GM12878 (cell line): ENCODE results near the gene TACR1. TPM values are rescaled to one million over a fixed set of nuclear protein-coding genes. Genes with fewer than 3 reads are reported as not detected.

Experiments used
- ATAC-seq: fragments of 200-7000 bp; cut with Tn5 transposase; 3 replicates; pipeline ENCODE4 v1.9.1; 2020; ENCODE audit warnings: mild to moderate bottlenecking, moderate library complexity
- BruUV-seq: library from RNA; stranded (reverse); fragments of 400-500 nt; replicated peaks from 2 replicates; lab custom pipeline; 2021; lab: Mats Ljungman, UMichigan
- CTCF ChIA-PET: fragments of 300-600 bp; sonication (Branson Sonifier 250); formaldehyde crosslinking; extraction: SDS; loops from one replicate; lab custom pipeline; 2021; ENCODE audit warnings: inconsistent platforms; lab: Yijun Ruan, JAX
- POLR2A ChIA-PET: fragments of 350-600 bp; formaldehyde crosslinking; extraction: SDS; loops from one replicate; lab custom pipeline; 2021; ENCODE audit warnings: inconsistent platforms; lab: Charles Lee
- RAD21 ChIA-PET: fragments of 300-600 bp; sonication (Branson Sonifier 250); formaldehyde crosslinking; loops from one replicate; lab custom pipeline; 2023; ENCODE audit warnings: antibody characterized with exemption; ENCODE audit not compliant: unreplicated experiment; lab: Charles Lee
- SMC1A ChIA-PET: fragments of 300-600 bp; sonication (Branson Sonifier 250); formaldehyde crosslinking; loops from one replicate; lab custom pipeline; 2023; ENCODE audit not compliant: unreplicated experiment, uncharacterized antibody; lab: Charles Lee
- DNase-seq: peaks from one replicate; pipeline ENCODE4 v3.0.0-alpha.2; 2011; ENCODE audit warnings: low read depth, low spot score
- FAIRE-seq: peaks from 3 replicates; lab custom pipeline; 2011; peaks lifted over from hg19 to GRCh38; lab: Jason Lieb, UNC
- H2AFZ ChIP-seq: 2 replicates; pipeline ENCODE4 v1.6.0; 2011; ENCODE audit warnings: low read depth, low read length, control low read depth; ENCODE audit not compliant: control insufficient read depth
- H3K27ac ChIP-seq: 2 replicates; pipeline ENCODE4 v1.5.1; 2011; ENCODE audit warnings: control low read depth; ENCODE audit not compliant: control insufficient read depth, insufficient read depth
- H3K27me3 ChIP-seq, 2 experiments: replicated peaks in 1 of 2; 2 replicates each; pipeline versions ENCODE4 v1.6.0 to v1.6.1; 2011; ENCODE audit warnings: low read length in 1 of 2; ENCODE audit not compliant: control insufficient read depth in 2 of 2, insufficient read depth in 2 of 2
- H3K36me3 ChIP-seq, 2 experiments: 2 replicates each; pipeline ENCODE4 v1.5.1; 2011; ENCODE audit warnings: low read length in 1 of 2; ENCODE audit not compliant: control insufficient read depth in 2 of 2, insufficient read depth in 2 of 2
- H3K4me1 ChIP-seq: 2 replicates; pipeline ENCODE4 v1.6.1; 2011; ENCODE audit warnings: mild to moderate bottlenecking, low read length, moderate library complexity, mixed read lengths; ENCODE audit not compliant: control insufficient read depth, insufficient read depth
- H3K4me2 ChIP-seq: 2 replicates; pipeline ENCODE4 v1.6.0; 2011; ENCODE audit warnings: control low read depth; ENCODE audit not compliant: control insufficient read depth, insufficient read depth
- H3K4me3 ChIP-seq: fragments of 200-600 bp; sonication (generic); 2 replicates; pipeline ENCODE4 v1.5.1; 2016
- H3K79me2 ChIP-seq: 2 replicates; pipeline ENCODE4 v1.6.0; 2011; ENCODE audit warnings: low read length; ENCODE audit not compliant: control insufficient read depth, insufficient read depth
- H3K9ac ChIP-seq: 2 replicates; pipeline ENCODE4 v1.8.0; 2011; ENCODE audit warnings: low read length, control low read depth, mixed read lengths; ENCODE audit not compliant: control insufficient read depth, insufficient read depth
- H3K9me3 ChIP-seq: replicated peaks from 3 replicates; pipeline ENCODE4 v1.5.1; 2011; ENCODE audit warnings: mild to moderate bottlenecking, low read length; ENCODE audit not compliant: control insufficient read depth, insufficient read depth
- H4K20me1 ChIP-seq: 2 replicates; pipeline ENCODE4 v1.6.0; 2011; ENCODE audit not compliant: control insufficient read depth, insufficient read depth
- CEBPB ChIP-seq, 2 experiments: fragments of 150-350 bp in 1 of 2; IDR thresholded peaks; 2 replicates each; pipeline ENCODE4 v1.6.1; 2012 to 2014; ENCODE audit warnings: low read depth in 2 of 2, low read length in 2 of 2, borderline replicate concordance in 1 of 2, inconsistent platforms in 1 of 2
- CHD2 ChIP-seq: IDR thresholded peaks from 2 replicates; pipeline ENCODE4 v1.6.1; 2011; ENCODE audit warnings: low read depth, low read length, improper control_type of control experiment, borderline replicate concordance
- EED ChIP-seq: sonication (generic); IDR thresholded peaks from 2 replicates; pipeline ENCODE4 v1.6.1; 2016; ENCODE audit warnings: antibody characterized with exemption, low read depth
- FOXK2 ChIP-seq: fragments of 450-650 bp; IDR thresholded peaks from 2 replicates; pipeline ENCODE4 v1.6.1; 2017; ENCODE audit warnings: mild to moderate bottlenecking, moderate library complexity
- HDAC2 ChIP-seq: fragments of 200-600 bp; sonication (generic); IDR thresholded peaks from 2 replicates; pipeline ENCODE4 v1.6.1; 2017
- HDAC6 ChIP-seq: fragments of 200-600 bp; sonication (generic); IDR thresholded peaks from one replicate; pipeline ENCODE4 v1.8.0; 2017; ENCODE audit warnings: antibody characterized with exemption; ENCODE audit not compliant: unreplicated experiment
- IKZF1 ChIP-seq: fragments of 450-650 bp; conservative IDR thresholded peaks from 2 replicates; pipeline ENCODE4 v1.6.1; 2017; ENCODE audit warnings: antibody characterized with exemption, mild to moderate bottlenecking
- KLF5 ChIP-seq: fragments of 450-650 bp; IDR thresholded peaks from 2 replicates; pipeline ENCODE4 v1.6.1; 2014; ENCODE audit warnings: mild to moderate bottlenecking; ENCODE audit not compliant: partially characterized antibody
- RAD51 ChIP-seq: fragments of 450-650 bp; IDR thresholded peaks from 2 replicates; pipeline ENCODE4 v1.6.1; 2016; ENCODE audit warnings: moderate library complexity, mild to moderate bottlenecking, inconsistent platforms
- STAT1 ChIP-seq: fragments of 450-650 bp; conservative IDR thresholded peaks from 2 replicates; pipeline ENCODE4 v1.6.1; 2014; ENCODE audit warnings: antibody characterized with exemption, mild to moderate bottlenecking
- USF2 ChIP-seq: IDR thresholded peaks from 2 replicates; pipeline ENCODE4 v1.6.1; 2011; ENCODE audit warnings: low read depth, low read length, improper control_type of control experiment, borderline replicate concordance
- ZZZ3 ChIP-seq: IDR thresholded peaks from 2 replicates; pipeline ENCODE4 v1.6.1; 2011; ENCODE audit warnings: low read depth; ENCODE audit not compliant: control insufficient read depth, insufficient read length
- whole genome bisulfite sequencing: methylation state at CpG from one replicate; pipeline ENCODE4 v1.1.6; 2016; ENCODE audit warnings: low lambda C conversion rate; ENCODE audit not compliant: insufficient replicate concordance, insufficient coverage; ENCODE audit errors: missing lambda C conversion rate; 5-methylcytosine and 5-hydroxymethylcytosine counted together
- in situ Hi-C: fragments of 300-500 bp; cut with MboI; formaldehyde crosslinking; loops from 9 replicates; pipeline ENCODE4 v1.14.3; 2018; ENCODE audit warnings: mixed read lengths
- intact Hi-C: fragments of 100-400 bp; cut with micrococcal nuclease; formaldehyde crosslinking; loops from one replicate; pipeline ENCODE4 v1.14.2; 2022; ENCODE audit not compliant: unreplicated experiment
- polyA plus RNA-seq, 11 experiments: library from polyadenylated mRNA; depleted of rRNA in 4 of 11; unstranded in 6 of 11; stranded (reverse) in 5 of 11; fragments of >200 nt; fragmentation: Nextera tagmentation in 4 of 11; fragmentation: Illumina TruSeq in 1 of 11; extraction: Ambion mirVana in 4 of 11; extraction: Trizol in 1 of 11; gene quantifications; 1 replicate in 1 of 11; 2 replicates in 10 of 11; pipeline versions ENCODE4 v1.2.1 to v1.2.3, GENCODE V29; 2011 to 2016; ENCODE audit warnings: inconsistent platforms in 2 of 11, missing spikeins in 2 of 11, low read depth in 1 of 11
- total RNA-seq, 4 experiments: library from RNA; depleted of rRNA in 3 of 4; stranded (reverse); fragments of >200 nt in 3 of 4; fragmentation: Illumina TruSeq in 1 of 4; extraction: Trizol in 1 of 4; gene quantifications; 2 replicates each; pipeline versions ENCODE4 v1.2.1 to v1.2.3, GENCODE V29; 2013 to 2021
- TF ChIP-seq, protein P1 (sequence below): fragments of 150-350 bp; IDR thresholded peaks from 2 replicates; pipeline ENCODE4 v1.6.1; 2016; ENCODE audit warnings: low read depth, low read length
- TF ChIP-seq, protein P2 (sequence below): IDR thresholded peaks from 2 replicates; pipeline ENCODE4 v1.6.1; 2012; ENCODE audit warnings: improper control_type of control experiment, low read depth, low read length; ENCODE audit not compliant: insufficient replicate concordance

The TACR1 gene
- total and polyA plus RNA-seq, 10 of the 15 experiments (the other 5 are each of a cell fraction or from before 2014, with no cell fraction given) = 0.04 to 1.4 (median 0.15) TPM

DNA sequence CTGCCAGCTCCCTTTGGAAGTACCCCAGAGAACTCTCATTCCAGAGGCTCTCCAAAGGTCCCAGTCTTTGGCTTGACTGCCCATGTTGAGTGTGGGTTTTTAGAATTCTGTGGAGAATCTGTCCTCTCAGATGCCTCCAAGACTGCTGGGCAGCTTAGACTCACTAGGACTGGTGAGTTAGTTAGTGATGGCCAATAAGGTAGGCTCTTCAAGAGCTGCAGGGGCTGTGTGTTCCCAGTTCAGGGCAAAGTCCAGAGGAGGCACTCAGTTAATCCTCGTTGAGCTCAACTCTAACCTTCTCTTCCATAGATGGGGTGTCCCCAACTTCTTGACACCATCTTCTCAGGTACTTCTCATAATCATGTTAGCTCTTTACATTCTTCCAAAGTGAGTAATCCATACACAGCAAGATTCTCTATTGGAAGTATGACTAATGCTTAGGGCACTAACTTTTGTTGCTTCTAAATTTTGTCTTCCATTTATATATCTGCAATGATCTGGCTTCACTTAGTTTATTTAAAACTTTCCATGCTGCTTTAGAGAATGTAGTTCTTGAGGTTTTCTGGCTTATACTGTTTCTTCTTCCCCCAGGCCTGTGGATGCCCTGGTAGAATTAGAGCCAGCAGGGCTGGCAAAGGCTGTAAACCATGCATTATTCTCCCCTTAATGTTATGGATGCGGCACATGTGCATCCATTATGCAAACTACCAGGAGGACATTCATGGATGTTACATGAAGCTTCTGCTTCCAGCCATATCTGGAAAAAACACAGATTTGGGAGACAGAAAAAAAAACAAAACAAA, 151.9 kb downstream of the TACR1 start:
- no peak overlapping the region for H3K4me3 ChIP-seq
- no peak overlapping the region for H3K9ac ChIP-seq
- no peaks in the 10 kb centered on the region for H4K20me1 ChIP-seq
- ChIA-PET SMC1A (interaction anchor here (1.2 to 1.3 kb wide), 2 partner anchors 18 to 128 kb away, joined by 3 to 6 read pairs; no protein-coding TSS in a partner anchor), RAD21 (no interaction called here), POLR2A (no interaction called here), CTCF (interaction anchor here (1.3 to 3.6 kb wide), 2 partner anchors 18 to 27 kb away, joined by 3 to 22 read pairs; no protein-coding TSS in a partner anchor)
- intact Hi-C loops = no loop called here
- no TSS peak for BruUV-seq
- no peaks in the 10 kb centered on the region; a peak in 1 of 4 replicates for H3K36me3 ChIP-seq
- DNase-seq = no peak
- H2AFZ ChIP-seq = no peak overlapping the region
- in situ Hi-C loops = no loop called here
- H3K4me2 ChIP-seq = no peak overlapping the region
- ATAC-seq = no peak
- TF ChIP-seq CEBPB (IDR thresholded peaks at IDR 0.05; ENCODE audit: borderline replicate concordance in 1 of 2, low read depth in 2 of 2, low read length in 2 of 2) (no peak), USF2 (no peak), STAT1 (no peak), FOXK2 (no peak), CHD2 (no peak), IKZF1 (no peak), ZZZ3 (no peak), KLF5 (no peak), RAD51 (no peak), HDAC2 (no peak), EED (no peak), HDAC6 (no peak)
- TF ChIP-seq, protein P1, sequence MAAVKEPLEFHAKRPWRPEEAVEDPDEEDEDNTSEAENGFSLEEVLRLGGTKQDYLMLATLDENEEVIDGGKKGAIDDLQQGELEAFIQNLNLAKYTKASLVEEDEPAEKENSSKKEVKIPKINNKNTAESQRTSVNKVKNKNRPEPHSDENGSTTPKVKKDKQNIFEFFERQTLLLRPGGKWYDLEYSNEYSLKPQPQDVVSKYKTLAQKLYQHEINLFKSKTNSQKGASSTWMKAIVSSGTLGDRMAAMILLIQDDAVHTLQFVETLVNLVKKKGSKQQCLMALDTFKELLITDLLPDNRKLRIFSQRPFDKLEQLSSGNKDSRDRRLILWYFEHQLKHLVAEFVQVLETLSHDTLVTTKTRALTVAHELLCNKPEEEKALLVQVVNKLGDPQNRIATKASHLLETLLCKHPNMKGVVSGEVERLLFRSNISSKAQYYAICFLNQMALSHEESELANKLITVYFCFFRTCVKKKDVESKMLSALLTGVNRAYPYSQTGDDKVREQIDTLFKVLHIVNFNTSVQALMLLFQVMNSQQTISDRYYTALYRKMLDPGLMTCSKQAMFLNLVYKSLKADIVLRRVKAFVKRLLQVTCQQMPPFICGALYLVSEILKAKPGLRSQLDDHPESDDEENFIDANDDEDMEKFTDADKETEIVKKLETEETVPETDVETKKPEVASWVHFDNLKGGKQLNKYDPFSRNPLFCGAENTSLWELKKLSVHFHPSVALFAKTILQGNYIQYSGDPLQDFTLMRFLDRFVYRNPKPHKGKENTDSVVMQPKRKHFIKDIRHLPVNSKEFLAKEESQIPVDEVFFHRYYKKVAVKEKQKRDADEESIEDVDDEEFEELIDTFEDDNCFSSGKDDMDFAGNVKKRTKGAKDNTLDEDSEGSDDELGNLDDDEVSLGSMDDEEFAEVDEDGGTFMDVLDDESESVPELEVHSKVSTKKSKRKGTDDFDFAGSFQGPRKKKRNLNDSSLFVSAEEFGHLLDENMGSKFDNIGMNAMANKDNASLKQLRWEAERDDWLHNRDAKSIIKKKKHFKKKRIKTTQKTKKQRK = no peak
- TF ChIP-seq, protein P2, sequence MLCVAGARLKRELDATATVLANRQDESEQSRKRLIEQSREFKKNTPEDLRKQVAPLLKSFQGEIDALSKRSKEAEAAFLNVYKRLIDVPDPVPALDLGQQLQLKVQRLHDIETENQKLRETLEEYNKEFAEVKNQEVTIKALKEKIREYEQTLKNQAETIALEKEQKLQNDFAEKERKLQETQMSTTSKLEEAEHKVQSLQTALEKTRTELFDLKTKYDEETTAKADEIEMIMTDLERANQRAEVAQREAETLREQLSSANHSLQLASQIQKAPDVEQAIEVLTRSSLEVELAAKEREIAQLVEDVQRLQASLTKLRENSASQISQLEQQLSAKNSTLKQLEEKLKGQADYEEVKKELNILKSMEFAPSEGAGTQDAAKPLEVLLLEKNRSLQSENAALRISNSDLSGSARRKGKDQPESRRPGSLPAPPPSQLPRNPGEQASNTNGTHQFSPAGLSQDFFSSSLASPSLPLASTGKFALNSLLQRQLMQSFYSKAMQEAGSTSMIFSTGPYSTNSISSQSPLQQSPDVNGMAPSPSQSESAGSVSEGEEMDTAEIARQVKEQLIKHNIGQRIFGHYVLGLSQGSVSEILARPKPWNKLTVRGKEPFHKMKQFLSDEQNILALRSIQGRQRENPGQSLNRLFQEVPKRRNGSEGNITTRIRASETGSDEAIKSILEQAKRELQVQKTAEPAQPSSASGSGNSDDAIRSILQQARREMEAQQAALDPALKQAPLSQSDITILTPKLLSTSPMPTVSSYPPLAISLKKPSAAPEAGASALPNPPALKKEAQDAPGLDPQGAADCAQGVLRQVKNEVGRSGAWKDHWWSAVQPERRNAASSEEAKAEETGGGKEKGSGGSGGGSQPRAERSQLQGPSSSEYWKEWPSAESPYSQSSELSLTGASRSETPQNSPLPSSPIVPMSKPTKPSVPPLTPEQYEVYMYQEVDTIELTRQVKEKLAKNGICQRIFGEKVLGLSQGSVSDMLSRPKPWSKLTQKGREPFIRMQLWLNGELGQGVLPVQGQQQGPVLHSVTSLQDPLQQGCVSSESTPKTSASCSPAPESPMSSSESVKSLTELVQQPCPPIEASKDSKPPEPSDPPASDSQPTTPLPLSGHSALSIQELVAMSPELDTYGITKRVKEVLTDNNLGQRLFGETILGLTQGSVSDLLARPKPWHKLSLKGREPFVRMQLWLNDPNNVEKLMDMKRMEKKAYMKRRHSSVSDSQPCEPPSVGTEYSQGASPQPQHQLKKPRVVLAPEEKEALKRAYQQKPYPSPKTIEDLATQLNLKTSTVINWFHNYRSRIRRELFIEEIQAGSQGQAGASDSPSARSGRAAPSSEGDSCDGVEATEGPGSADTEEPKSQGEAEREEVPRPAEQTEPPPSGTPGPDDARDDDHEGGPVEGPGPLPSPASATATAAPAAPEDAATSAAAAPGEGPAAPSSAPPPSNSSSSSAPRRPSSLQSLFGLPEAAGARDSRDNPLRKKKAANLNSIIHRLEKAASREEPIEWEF = no peak
- WGBS = 63% methylated on average over 2 of the region's 2 CpGs
- no peak overlapping the region for H3K27ac ChIP-seq
- H3K79me2 ChIP-seq = no peaks in the 10 kb centered on the region
- no peak for FAIRE-seq
- no peaks in the 10 kb centered on the region for H3K27me3 ChIP-seq
- no peaks in the 10 kb centered on the region for H3K4me1 ChIP-seq
- H3K9me3 ChIP-seq = no peaks in the 10 kb centered on the region
